ENCODE data around the gene AGRP.

DNA sequence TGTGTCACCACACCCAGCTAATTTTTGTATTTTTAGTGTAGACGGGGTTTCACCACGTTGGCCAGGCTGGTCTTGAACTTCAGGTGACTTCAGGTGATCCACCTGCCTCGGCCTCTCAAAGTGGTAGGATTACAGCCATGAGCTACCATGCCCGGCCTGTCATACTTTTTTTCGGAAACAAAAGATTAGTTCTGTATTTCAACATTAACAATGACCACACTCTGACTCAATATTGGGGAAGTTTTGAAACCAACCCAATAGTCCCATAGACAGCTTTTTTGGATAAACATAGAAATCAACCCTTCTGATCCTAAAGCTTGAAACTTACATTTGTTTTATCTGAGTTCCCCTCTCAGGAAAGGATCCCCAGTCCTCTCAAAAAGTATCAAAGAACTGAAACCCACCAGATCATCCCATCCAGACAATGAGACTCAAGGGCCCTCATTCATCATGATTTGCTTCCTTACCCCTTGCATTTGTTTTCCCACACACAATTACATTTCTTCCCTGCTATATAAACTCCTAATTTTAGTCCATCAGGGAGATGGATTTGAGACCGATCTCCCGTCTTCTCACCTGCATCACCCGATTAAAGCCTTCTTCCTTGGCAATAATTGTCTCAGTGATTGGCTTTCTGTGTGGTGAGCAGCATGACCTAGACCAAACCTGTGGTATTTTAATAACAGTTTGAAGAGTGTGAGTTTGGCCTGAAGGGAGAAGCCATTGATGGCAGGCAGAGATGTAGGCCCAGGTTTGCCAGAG lies 7.2 kb upstream of the AGRP start:
- TF ChIP-seq GATA2 (IDR thresholded peaks at IDR 0.05; ENCODE audit: low read depth, low read length) (no peak), GATA3 (IDR thresholded peaks at IDR 0.05; ENCODE audit: low read depth, low read length) (no peak)

Data from SH-SY5Y (cell line).